ENCODE results near the gene TGFBR3. TPM values are rescaled to one million over a fixed set of nuclear protein-coding genes. Genes with fewer than 3 reads are reported as not detected.

TGFBR3 gene
- total RNA-seq, 1 experiment from 2014 or later: 4.2 TPM

DNA sequence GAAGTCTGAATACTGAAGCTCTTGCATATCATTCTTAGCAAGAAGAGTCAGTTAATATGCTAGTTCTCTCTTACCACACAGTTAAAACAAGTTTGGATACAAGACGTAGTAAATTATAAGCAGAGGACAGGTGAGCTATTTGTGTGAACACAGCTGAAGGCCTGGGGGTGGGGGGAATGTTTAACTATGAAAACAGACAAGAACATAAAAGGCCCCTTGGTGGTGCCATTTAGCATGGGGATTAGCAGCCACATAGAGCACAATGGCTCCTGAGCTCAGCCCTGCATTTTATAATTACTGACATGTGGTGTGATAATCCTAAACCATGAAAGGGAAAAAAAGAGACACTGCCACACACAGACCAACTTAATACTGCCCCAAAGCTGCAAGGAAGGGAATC, 94.8 kb downstream of the TGFBR3 start:
- H3K27ac Mint-ChIP-seq: no peak overlapping the region
- ChIA-PET CTCF (interaction anchor here (0.6 to 1.7 kb wide), 5 partner anchors 15 to 554 kb away, joined by 3 to 7 read pairs (median 5); no protein-coding TSS in a partner anchor), POLR2A (no interaction called here)
- ATAC-seq (peak; percentile 74), DNase-seq (ENCODE audit: low spot score) (no peak)
- H3K4me1 Mint-ChIP-seq: peaks cover 39% of the 10 kb centered on the region
- peaks cover 4% of the 10 kb centered on the region for H3K27me3 Mint-ChIP-seq (ENCODE audit: low read depth)
- peaks cover 5% of the 10 kb centered on the region for H3K9me3 Mint-ChIP-seq
- H3K4me3 Mint-ChIP-seq: no peak overlapping the region
- peaks cover 4% of the 10 kb centered on the region for H3K36me3 Mint-ChIP-seq
- no peak for TF ChIP-seq ATF1 (CRISPR knock-in tag; IDR thresholded peaks at IDR 0.05)
- TF ChIP-seq, protein P1, sequence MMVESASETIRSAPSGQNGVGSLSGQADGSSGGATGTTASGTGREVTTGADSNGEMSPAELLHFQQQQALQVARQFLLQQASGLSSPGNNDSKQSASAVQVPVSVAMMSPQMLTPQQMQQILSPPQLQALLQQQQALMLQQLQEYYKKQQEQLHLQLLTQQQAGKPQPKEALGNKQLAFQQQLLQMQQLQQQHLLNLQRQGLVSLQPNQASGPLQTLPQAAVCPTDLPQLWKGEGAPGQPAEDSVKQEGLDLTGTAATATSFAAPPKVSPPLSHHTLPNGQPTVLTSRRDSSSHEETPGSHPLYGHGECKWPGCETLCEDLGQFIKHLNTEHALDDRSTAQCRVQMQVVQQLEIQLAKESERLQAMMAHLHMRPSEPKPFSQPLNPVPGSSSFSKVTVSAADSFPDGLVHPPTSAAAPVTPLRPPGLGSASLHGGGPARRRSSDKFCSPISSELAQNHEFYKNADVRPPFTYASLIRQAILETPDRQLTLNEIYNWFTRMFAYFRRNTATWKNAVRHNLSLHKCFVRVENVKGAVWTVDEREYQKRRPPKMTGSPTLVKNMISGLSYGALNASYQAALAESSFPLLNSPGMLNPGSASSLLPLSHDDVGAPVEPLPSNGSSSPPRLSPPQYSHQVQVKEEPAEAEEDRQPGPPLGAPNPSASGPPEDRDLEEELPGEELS (CRISPR knock-in tag; IDR thresholded peaks at IDR 0.05): no peak
- no peak for TF ChIP-seq TEAD1 (CRISPR knock-in tag; IDR thresholded peaks at IDR 0.05)
- no peak for TF ChIP-seq ZNF396 (CRISPR knock-in tag; IDR thresholded peaks at IDR 0.05; ENCODE audit: borderline replicate concordance)
- TF ChIP-seq, protein P2, sequence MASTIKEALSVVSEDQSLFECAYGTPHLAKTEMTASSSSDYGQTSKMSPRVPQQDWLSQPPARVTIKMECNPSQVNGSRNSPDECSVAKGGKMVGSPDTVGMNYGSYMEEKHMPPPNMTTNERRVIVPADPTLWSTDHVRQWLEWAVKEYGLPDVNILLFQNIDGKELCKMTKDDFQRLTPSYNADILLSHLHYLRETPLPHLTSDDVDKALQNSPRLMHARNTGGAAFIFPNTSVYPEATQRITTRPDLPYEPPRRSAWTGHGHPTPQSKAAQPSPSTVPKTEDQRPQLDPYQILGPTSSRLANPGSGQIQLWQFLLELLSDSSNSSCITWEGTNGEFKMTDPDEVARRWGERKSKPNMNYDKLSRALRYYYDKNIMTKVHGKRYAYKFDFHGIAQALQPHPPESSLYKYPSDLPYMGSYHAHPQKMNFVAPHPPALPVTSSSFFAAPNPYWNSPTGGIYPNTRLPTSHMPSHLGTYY (CRISPR knock-in tag; IDR thresholded peaks at IDR 0.05): no peak
- no peak for TF ChIP-seq NR3C1 (CRISPR knock-in tag; conservative IDR thresholded peaks at IDR 0.05; ENCODE audit: low read depth)
- TF ChIP-seq, protein P3, sequence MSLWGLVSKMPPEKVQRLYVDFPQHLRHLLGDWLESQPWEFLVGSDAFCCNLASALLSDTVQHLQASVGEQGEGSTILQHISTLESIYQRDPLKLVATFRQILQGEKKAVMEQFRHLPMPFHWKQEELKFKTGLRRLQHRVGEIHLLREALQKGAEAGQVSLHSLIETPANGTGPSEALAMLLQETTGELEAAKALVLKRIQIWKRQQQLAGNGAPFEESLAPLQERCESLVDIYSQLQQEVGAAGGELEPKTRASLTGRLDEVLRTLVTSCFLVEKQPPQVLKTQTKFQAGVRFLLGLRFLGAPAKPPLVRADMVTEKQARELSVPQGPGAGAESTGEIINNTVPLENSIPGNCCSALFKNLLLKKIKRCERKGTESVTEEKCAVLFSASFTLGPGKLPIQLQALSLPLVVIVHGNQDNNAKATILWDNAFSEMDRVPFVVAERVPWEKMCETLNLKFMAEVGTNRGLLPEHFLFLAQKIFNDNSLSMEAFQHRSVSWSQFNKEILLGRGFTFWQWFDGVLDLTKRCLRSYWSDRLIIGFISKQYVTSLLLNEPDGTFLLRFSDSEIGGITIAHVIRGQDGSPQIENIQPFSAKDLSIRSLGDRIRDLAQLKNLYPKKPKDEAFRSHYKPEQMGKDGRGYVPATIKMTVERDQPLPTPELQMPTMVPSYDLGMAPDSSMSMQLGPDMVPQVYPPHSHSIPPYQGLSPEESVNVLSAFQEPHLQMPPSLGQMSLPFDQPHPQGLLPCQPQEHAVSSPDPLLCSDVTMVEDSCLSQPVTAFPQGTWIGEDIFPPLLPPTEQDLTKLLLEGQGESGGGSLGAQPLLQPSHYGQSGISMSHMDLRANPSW (CRISPR knock-in tag; conservative IDR thresholded peaks at IDR 0.05; ENCODE audit: low read depth): no peak
- TF ChIP-seq, protein P4, sequence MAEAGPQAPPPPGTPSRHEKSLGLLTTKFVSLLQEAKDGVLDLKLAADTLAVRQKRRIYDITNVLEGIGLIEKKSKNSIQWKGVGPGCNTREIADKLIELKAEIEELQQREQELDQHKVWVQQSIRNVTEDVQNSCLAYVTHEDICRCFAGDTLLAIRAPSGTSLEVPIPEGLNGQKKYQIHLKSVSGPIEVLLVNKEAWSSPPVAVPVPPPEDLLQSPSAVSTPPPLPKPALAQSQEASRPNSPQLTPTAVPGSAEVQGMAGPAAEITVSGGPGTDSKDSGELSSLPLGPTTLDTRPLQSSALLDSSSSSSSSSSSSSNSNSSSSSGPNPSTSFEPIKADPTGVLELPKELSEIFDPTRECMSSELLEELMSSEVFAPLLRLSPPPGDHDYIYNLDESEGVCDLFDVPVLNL (CRISPR knock-in tag; IDR thresholded peaks at IDR 0.05; ENCODE audit: borderline replicate concordance, low read depth): no peak
- TF ChIP-seq, protein P5, sequence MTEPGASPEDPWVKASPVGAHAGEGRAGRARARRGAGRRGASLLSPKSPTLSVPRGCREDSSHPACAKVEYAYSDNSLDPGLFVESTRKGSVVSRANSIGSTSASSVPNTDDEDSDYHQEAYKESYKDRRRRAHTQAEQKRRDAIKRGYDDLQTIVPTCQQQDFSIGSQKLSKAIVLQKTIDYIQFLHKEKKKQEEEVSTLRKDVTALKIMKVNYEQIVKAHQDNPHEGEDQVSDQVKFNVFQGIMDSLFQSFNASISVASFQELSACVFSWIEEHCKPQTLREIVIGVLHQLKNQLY (CRISPR knock-in tag; IDR thresholded peaks at IDR 0.05): no peak
- no peak for TF ChIP-seq RELA (CRISPR knock-in tag; IDR thresholded peaks at IDR 0.05; ENCODE audit: borderline replicate concordance)
- TF ChIP-seq, protein P6, sequence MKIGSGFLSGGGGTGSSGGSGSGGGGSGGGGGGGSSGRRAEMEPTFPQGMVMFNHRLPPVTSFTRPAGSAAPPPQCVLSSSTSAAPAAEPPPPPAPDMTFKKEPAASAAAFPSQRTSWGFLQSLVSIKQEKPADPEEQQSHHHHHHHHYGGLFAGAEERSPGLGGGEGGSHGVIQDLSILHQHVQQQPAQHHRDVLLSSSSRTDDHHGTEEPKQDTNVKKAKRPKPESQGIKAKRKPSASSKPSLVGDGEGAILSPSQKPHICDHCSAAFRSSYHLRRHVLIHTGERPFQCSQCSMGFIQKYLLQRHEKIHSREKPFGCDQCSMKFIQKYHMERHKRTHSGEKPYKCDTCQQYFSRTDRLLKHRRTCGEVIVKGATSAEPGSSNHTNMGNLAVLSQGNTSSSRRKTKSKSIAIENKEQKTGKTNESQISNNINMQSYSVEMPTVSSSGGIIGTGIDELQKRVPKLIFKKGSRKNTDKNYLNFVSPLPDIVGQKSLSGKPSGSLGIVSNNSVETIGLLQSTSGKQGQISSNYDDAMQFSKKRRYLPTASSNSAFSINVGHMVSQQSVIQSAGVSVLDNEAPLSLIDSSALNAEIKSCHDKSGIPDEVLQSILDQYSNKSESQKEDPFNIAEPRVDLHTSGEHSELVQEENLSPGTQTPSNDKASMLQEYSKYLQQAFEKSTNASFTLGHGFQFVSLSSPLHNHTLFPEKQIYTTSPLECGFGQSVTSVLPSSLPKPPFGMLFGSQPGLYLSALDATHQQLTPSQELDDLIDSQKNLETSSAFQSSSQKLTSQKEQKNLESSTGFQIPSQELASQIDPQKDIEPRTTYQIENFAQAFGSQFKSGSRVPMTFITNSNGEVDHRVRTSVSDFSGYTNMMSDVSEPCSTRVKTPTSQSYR (CRISPR knock-in tag; IDR thresholded peaks at IDR 0.05): no peak
- TF ChIP-seq, protein P7, sequence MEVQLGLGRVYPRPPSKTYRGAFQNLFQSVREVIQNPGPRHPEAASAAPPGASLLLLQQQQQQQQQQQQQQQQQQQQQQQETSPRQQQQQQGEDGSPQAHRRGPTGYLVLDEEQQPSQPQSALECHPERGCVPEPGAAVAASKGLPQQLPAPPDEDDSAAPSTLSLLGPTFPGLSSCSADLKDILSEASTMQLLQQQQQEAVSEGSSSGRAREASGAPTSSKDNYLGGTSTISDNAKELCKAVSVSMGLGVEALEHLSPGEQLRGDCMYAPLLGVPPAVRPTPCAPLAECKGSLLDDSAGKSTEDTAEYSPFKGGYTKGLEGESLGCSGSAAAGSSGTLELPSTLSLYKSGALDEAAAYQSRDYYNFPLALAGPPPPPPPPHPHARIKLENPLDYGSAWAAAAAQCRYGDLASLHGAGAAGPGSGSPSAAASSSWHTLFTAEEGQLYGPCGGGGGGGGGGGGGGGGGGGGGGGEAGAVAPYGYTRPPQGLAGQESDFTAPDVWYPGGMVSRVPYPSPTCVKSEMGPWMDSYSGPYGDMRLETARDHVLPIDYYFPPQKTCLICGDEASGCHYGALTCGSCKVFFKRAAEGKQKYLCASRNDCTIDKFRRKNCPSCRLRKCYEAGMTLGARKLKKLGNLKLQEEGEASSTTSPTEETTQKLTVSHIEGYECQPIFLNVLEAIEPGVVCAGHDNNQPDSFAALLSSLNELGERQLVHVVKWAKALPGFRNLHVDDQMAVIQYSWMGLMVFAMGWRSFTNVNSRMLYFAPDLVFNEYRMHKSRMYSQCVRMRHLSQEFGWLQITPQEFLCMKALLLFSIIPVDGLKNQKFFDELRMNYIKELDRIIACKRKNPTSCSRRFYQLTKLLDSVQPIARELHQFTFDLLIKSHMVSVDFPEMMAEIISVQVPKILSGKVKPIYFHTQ (CRISPR knock-in tag; IDR thresholded peaks at IDR 0.05): no peak
- no peak for TF ChIP-seq ZNF671 (CRISPR knock-in tag; IDR thresholded peaks at IDR 0.05)
- no peak for TF ChIP-seq EMX1 (CRISPR knock-in tag; IDR thresholded peaks at IDR 0.05)
- TF ChIP-seq SOX15 (CRISPR knock-in tag; IDR thresholded peaks at IDR 0.05): no peak
- TF ChIP-seq, protein P8, sequence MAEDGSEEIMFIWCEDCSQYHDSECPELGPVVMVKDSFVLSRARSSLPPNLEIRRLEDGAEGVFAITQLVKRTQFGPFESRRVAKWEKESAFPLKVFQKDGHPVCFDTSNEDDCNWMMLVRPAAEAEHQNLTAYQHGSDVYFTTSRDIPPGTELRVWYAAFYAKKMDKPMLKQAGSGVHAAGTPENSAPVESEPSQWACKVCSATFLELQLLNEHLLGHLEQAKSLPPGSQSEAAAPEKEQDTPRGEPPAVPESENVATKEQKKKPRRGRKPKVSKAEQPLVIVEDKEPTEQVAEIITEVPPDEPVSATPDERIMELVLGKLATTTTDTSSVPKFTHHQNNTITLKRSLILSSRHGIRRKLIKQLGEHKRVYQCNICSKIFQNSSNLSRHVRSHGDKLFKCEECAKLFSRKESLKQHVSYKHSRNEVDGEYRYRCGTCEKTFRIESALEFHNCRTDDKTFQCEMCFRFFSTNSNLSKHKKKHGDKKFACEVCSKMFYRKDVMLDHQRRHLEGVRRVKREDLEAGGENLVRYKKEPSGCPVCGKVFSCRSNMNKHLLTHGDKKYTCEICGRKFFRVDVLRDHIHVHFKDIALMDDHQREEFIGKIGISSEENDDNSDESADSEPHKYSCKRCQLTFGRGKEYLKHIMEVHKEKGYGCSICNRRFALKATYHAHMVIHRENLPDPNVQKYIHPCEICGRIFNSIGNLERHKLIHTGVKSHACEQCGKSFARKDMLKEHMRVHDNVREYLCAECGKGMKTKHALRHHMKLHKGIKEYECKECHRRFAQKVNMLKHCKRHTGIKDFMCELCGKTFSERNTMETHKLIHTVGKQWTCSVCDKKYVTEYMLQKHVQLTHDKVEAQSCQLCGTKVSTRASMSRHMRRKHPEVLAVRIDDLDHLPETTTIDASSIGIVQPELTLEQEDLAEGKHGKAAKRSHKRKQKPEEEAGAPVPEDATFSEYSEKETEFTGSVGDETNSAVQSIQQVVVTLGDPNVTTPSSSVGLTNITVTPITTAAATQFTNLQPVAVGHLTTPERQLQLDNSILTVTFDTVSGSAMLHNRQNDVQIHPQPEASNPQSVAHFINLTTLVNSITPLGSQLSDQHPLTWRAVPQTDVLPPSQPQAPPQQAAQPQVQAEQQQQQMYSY (CRISPR knock-in tag; IDR thresholded peaks at IDR 0.05): no peak
- no peak for TF ChIP-seq ZNF263 (CRISPR knock-in tag; IDR thresholded peaks at IDR 0.05; ENCODE audit: low read depth)
- TF ChIP-seq, protein P9, sequence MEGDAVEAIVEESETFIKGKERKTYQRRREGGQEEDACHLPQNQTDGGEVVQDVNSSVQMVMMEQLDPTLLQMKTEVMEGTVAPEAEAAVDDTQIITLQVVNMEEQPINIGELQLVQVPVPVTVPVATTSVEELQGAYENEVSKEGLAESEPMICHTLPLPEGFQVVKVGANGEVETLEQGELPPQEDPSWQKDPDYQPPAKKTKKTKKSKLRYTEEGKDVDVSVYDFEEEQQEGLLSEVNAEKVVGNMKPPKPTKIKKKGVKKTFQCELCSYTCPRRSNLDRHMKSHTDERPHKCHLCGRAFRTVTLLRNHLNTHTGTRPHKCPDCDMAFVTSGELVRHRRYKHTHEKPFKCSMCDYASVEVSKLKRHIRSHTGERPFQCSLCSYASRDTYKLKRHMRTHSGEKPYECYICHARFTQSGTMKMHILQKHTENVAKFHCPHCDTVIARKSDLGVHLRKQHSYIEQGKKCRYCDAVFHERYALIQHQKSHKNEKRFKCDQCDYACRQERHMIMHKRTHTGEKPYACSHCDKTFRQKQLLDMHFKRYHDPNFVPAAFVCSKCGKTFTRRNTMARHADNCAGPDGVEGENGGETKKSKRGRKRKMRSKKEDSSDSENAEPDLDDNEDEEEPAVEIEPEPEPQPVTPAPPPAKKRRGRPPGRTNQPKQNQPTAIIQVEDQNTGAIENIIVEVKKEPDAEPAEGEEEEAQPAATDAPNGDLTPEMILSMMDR (IDR thresholded peaks at IDR 0.05): no peak
